Lung (tissue), 12 donors: ENCODE data around the gene DTD1. TPM values are rescaled to one million over a fixed set of nuclear protein-coding genes. Genes with fewer than 3 reads are reported as not detected.

Source experiments
- ATAC-seq: fragments of 200-7000 bp; cut with Tn5 transposase; one replicate; pipeline ENCODE4 v1.9.1; 2020; ENCODE audit warnings: moderate number of reproducible peaks; ENCODE audit not compliant: insufficient read depth, low FRiP score
- DNase-seq, 3 donors: peaks; one replicate each; pipeline ENCODE4 v3.0.0-alpha.2; 2013 to 2017
- H3K27ac ChIP-seq, 2 donors: one replicate each; pipeline ENCODE4 v1.5.1; 2013; ENCODE audit warnings: mild to moderate bottlenecking in 2 of 2, moderate library complexity in 2 of 2, control low read depth in 1 of 2, inconsistent platforms in 1 of 2, low read depth in 1 of 2, low read length in 1 of 2
- H3K27me3 ChIP-seq, 3 donors: one replicate each; pipeline ENCODE4 v1.5.1; 2013; ENCODE audit warnings: low read length in 2 of 3; ENCODE audit not compliant: control insufficient read depth in 3 of 3, insufficient read depth in 3 of 3
- H3K36me3 ChIP-seq, 4 donors: one replicate each; pipeline ENCODE4 v1.5.1; 2013; ENCODE audit warnings: low read length in 4 of 4, mild to moderate bottlenecking in 1 of 4, moderate library complexity in 1 of 4; ENCODE audit not compliant: control insufficient read depth in 4 of 4, insufficient read depth in 4 of 4
- H3K4me1 ChIP-seq, 5 donors: one replicate each; pipeline ENCODE4 v1.5.1; 2013; ENCODE audit warnings: low read length in 5 of 5, mild to moderate bottlenecking in 2 of 5, moderate library complexity in 1 of 5; ENCODE audit not compliant: control insufficient read depth in 5 of 5, insufficient read depth in 5 of 5
- H3K4me3 ChIP-seq: one replicate; pipeline ENCODE4 v1.5.1; 2013; ENCODE audit warnings: mild to moderate bottlenecking, control low read depth, moderate library complexity
- H3K9ac ChIP-seq, 2 donors: one replicate each; pipeline ENCODE4 v1.5.1; 2013; ENCODE audit warnings: low read length in 2 of 2, control low read depth in 1 of 2; ENCODE audit not compliant: insufficient read depth in 1 of 2
- H3K9me3 ChIP-seq, 4 donors: one replicate each; pipeline ENCODE4 v1.5.1; 2013; ENCODE audit warnings: low read length in 3 of 4, mild to moderate bottlenecking in 1 of 4, moderate library complexity in 1 of 4; ENCODE audit not compliant: control insufficient read depth in 4 of 4, insufficient read depth in 3 of 4
- CTCF ChIP-seq: IDR thresholded peaks from 2 replicates; pipeline ENCODE4 v1.5.1; 2012; ENCODE audit warnings: mild to moderate bottlenecking; ENCODE audit errors: control extremely low read depth, extremely low read depth
- WGBS, 2 donors: extraction: QIAGEN DNeasy Blood & Tissue Kit; methylation state at CpG; one replicate each; pipeline ENCODE4 v1.1.7; 2013; 5-methylcytosine and 5-hydroxymethylcytosine counted together
- polyA plus RNA-seq, 2 donors: library from polyadenylated mRNA; stranded (reverse); fragments of 200-250 nt; gene quantifications; one replicate each; pipeline ENCODE4 v1.2.1, GENCODE V29; 2013
- total RNA-seq, 2 donors: library from RNA; depleted of rRNA in 1 of 2; stranded (reverse); fragments of >200 nt in 1 of 2; gene quantifications; one replicate each; pipeline ENCODE4 v1.2.1, GENCODE V29; 2014 to 2021
- donor health status: control.
- donor health status: control.
- donor health status: Bipolar disorder and iron deficiency.
- donor health status: healthy.
- donor health status: DM: yes; HTN: yes; CAD: no.

Gene DTD1
- total and polyA plus RNA-seq, 4 donors, result 17.4 to 39.2 (median 24.6) TPM

- peaks cover 0 to 3% (median 1%) of the 10 kb centered on the region in 4 donors for H3K36me3 ChIP-seq
- no peak overlapping the region for H3K4me3 ChIP-seq
- peaks cover 0 to 1% (median 0%) of the 10 kb centered on the region in 5 donors for H3K4me1 ChIP-seq
- H3K27me3 ChIP-seq, result no peaks in the 10 kb centered on the region
- no peak for TF ChIP-seq CTCF
- no peak overlapping the region for H3K9ac ChIP-seq
- H3K27ac ChIP-seq, result no peak overlapping the region
- no peaks in the 10 kb centered on the region for H3K9me3 ChIP-seq
- DNase-seq (no peak), ATAC-seq (no peak)
These were observed 21.9 kb downstream of the DTD1 start for GRCh38 chr20:18609741-18610140.

GRCh38 chr20:18611492-18611891 is 23.6 kb downstream of the DTD1 start:
- no peak overlapping the region for H3K27ac ChIP-seq
- WGBS, 2 donors, result 86 to 94% methylated on average over 8 of the region's 8 CpGs
- H3K9me3 ChIP-seq, result no peaks in the 10 kb centered on the region
- H3K4me3 ChIP-seq, result no peak overlapping the region
- no peak for TF ChIP-seq CTCF
- ATAC-seq (no peak), DNase-seq (no peak)
- H3K36me3 ChIP-seq, result peaks cover 0 to 3% (median 1%) of the 10 kb centered on the region in 4 donors
- no peak overlapping the region for H3K9ac ChIP-seq
- H3K4me1 ChIP-seq, result peaks cover 0 to 7% (median 1%) of the 10 kb centered on the region in 5 donors
- no peaks in the 10 kb centered on the region for H3K27me3 ChIP-seq

GRCh38 chr20:18613553-18613952 is 25.7 kb downstream of the DTD1 start:
- ATAC-seq, result no peak

More at GRCh38 chr20:18613553-18613952, 25.7 kb downstream of the DTD1 start:
- H3K27ac ChIP-seq, result no peak overlapping the region
- H3K9me3 ChIP-seq, result no peaks in the 10 kb centered on the region
- 87 to 96% methylated on average over 2 of the region's 2 CpGs for WGBS, 2 donors
- peaks cover 0 to 7% (median 1%) of the 10 kb centered on the region in 5 donors for H3K4me1 ChIP-seq
- no peak overlapping the region for H3K4me3 ChIP-seq
- DNase-seq, result no peak
- no peak overlapping the region for H3K9ac ChIP-seq
- TF ChIP-seq CTCF, result no peak
- H3K27me3 ChIP-seq, result no peaks in the 10 kb centered on the region
- H3K36me3 ChIP-seq, result peaks cover 0 to 3% (median 1%) of the 10 kb centered on the region in 4 donors
